A549 (cell line): ENCODE data around the gene IFNL2. TPM values are rescaled to one million over a fixed set of nuclear protein-coding genes. Genes with fewer than 3 reads are reported as not detected.

ENCODE experiments used
- ATAC-seq, 2 experiments: fragments of 200-7000 bp in 1 of 2; fragments of >200 bp in 1 of 2; cut with Nextera tagmentation in 1 of 2; cut with Tn5 transposase in 1 of 2; 3 replicates each; pipeline versions ENCODE4 v1.8.0 to v1.9.1; 2018 to 2020; ENCODE audit warnings: mild to moderate bottlenecking in 1 of 2, moderate library complexity in 1 of 2
- CTCF ChIA-PET: fragments of 300-600 bp; sonication (Branson Sonifier 250); formaldehyde crosslinking; extraction: SDS; loops from one replicate; lab custom pipeline; 2021; ENCODE audit warnings: antibody characterized with exemption, inconsistent platforms; lab: Yijun Ruan, JAX
- POLR2A ChIA-PET: fragments of 350-600 bp; formaldehyde crosslinking; extraction: SDS; loops from one replicate; lab custom pipeline; 2021; ENCODE audit warnings: antibody characterized with exemption, inconsistent platforms; lab: Yijun Ruan, JAX
- DNase-seq, 2 experiments: peaks; one replicate each; pipeline versions ENCODE4 v3.0.0 to v3.0.0-alpha.2; 2011 to 2016; ENCODE audit warnings: low read depth in 1 of 2, low spot score in 1 of 2
- FAIRE-seq: peaks from 2 replicates; lab custom pipeline; 2011; peaks lifted over from hg19 to GRCh38; lab: Jason Lieb, UNC
- H3K27ac ChIP-seq, 2 experiments: fragments of >200 bp; sonication (Bioruptor Twin); formaldehyde crosslinking; 3 replicates each; pipeline ENCODE4 v1.5.1; 2016 to 2017
- H3K4me1 ChIP-seq: fragments of >200 bp; sonication (Bioruptor Twin); formaldehyde crosslinking; 3 replicates; pipeline ENCODE4 v1.6.1; 2016
- H3K4me2 ChIP-seq: fragments of >200 bp; sonication (Bioruptor Twin); formaldehyde crosslinking; 3 replicates; pipeline ENCODE4 v1.6.1; 2016
- H3K4me3 ChIP-seq: fragments of >200 bp; sonication (Bioruptor Twin); formaldehyde crosslinking; 3 replicates; pipeline ENCODE4 v1.5.1; 2016
- H3K9me3 ChIP-seq: fragments of >200 bp; sonication (Bioruptor Twin); formaldehyde crosslinking; 3 replicates; pipeline ENCODE4 v1.6.1; 2016
- ATOH8 ChIP-seq: fragments of 250-450 bp; sonication (Bioruptor Pico); IDR thresholded peaks from 2 replicates; pipeline ENCODE4 v1.5.0; 2020; ENCODE audit warnings: low read depth, mild to moderate bottlenecking, moderate library complexity
- BHLHE40 ChIP-seq: IDR thresholded peaks from 2 replicates; pipeline ENCODE4 v1.6.1; 2012; ENCODE audit warnings: low read depth, low read length, inconsistent platforms
- CEBPB ChIP-seq, 2 experiments: fragments of >200 bp in 1 of 2; sonication (Bioruptor Twin) in 1 of 2; formaldehyde crosslinking in 1 of 2; IDR thresholded peaks; 2 replicates each; pipeline ENCODE4 v1.6.1; 2012 to 2016
- CHD2 ChIP-seq: fragments of 150-350 bp; IDR thresholded peaks from 2 replicates; pipeline ENCODE4 v1.6.1; 2014; ENCODE audit warnings: low read length; ENCODE audit not compliant: partially characterized antibody
- E2F6 ChIP-seq: IDR thresholded peaks from 2 replicates; pipeline ENCODE4 v1.6.1; 2012; ENCODE audit warnings: low read depth, borderline replicate concordance
- ELK1 ChIP-seq: fragments of 150-350 bp; IDR thresholded peaks from 2 replicates; pipeline ENCODE4 v1.6.1; 2014; ENCODE audit warnings: low read depth, mild to moderate bottlenecking, low read length
- EP300 ChIP-seq, 2 experiments: fragments of >200 bp; sonication (Bioruptor Twin); formaldehyde crosslinking; IDR thresholded peaks; 2 replicates in 1 of 2; 3 replicates in 1 of 2; pipeline ENCODE4 v1.6.1; 2016 to 2017
- FOSL2 ChIP-seq, 2 experiments: fragments of 450-650 bp in 1 of 2; fragments of >200 bp in 1 of 2; sonication (Bioruptor Twin) in 1 of 2; formaldehyde crosslinking; IDR thresholded peaks; 2 replicates each; pipeline versions ENCODE4 v1.5.0 to v1.6.1; 2016 to 2020; ENCODE audit warnings: mild to moderate bottlenecking in 1 of 2, moderate library complexity in 1 of 2
- GATA3 ChIP-seq: IDR thresholded peaks from 2 replicates; pipeline ENCODE4 v1.6.1; 2012; ENCODE audit warnings: borderline replicate concordance
- HMGXB4 ChIP-seq: fragments of 250-450 bp; sonication (Bioruptor Pico); IDR thresholded peaks from 2 replicates; pipeline ENCODE4 v1.5.0; 2021; ENCODE audit warnings: mild to moderate bottlenecking, moderate library complexity, borderline replicate concordance
- JUNB ChIP-seq: fragments of >200 bp; sonication (Bioruptor Twin); formaldehyde crosslinking; IDR thresholded peaks from 2 replicates; pipeline ENCODE4 v1.6.1; 2016
- KDM1A ChIP-seq: fragments of 200-600 bp; sonication (generic); IDR thresholded peaks from 2 replicates; pipeline ENCODE4 v1.6.1; 2016; ENCODE audit warnings: low read depth, mild to moderate bottlenecking
- KDM5A ChIP-seq: fragments of 200-600 bp; sonication (generic); IDR thresholded peaks from 2 replicates; pipeline ENCODE4 v1.6.1; 2016; ENCODE audit warnings: antibody characterized with exemption, mild to moderate bottlenecking
- MAX ChIP-seq: IDR thresholded peaks from 2 replicates; pipeline ENCODE4 v1.6.1; 2012
- MAZ ChIP-seq: fragments of 150-350 bp; IDR thresholded peaks from 2 replicates; pipeline ENCODE4 v1.6.1; 2014; ENCODE audit warnings: antibody characterized with exemption, low read depth, low read length, borderline replicate concordance
- MYC ChIP-seq: IDR thresholded peaks from 2 replicates; pipeline ENCODE4 v1.6.1; 2012; ENCODE audit warnings: mild to moderate bottlenecking, inconsistent platforms, low read length, improper control_type of control experiment, borderline replicate concordance
- PBX3 ChIP-seq: IDR thresholded peaks from 2 replicates; pipeline ENCODE4 v1.6.1; 2012
- PHF8 ChIP-seq: fragments of 200-600 bp; sonication (generic); IDR thresholded peaks from 2 replicates; pipeline ENCODE4 v1.6.1; 2016; ENCODE audit warnings: low read depth, mild to moderate bottlenecking, antibody characterized with exemption, moderate library complexity, borderline replicate concordance
- POLR2AphosphoS2 ChIP-seq: conservative IDR thresholded peaks from 2 replicates; pipeline ENCODE4 v1.6.1; 2012; ENCODE audit warnings: low read length, improper control_type of control experiment, inconsistent platforms
- REST ChIP-seq: fragments of 200-600 bp; sonication (generic); IDR thresholded peaks from 2 replicates; pipeline ENCODE4 v1.6.1; 2016; ENCODE audit warnings: antibody characterized with exemption, mild to moderate bottlenecking, moderate library complexity
- RNF2 ChIP-seq: fragments of 200-600 bp; sonication (generic); IDR thresholded peaks from 2 replicates; pipeline ENCODE4 v1.6.1; 2016; ENCODE audit warnings: low read depth, mild to moderate bottlenecking, antibody characterized with exemption, moderate library complexity, borderline replicate concordance
- SMC3 ChIP-seq: fragments of >200 bp; sonication (Bioruptor Twin); formaldehyde crosslinking; IDR thresholded peaks from 3 replicates; pipeline ENCODE4 v1.6.1; 2018; ENCODE audit warnings: inconsistent platforms
- SREBF2 ChIP-seq: fragments of 450-650 bp; IDR thresholded peaks from 2 replicates; pipeline ENCODE4 v1.6.1; 2014; ENCODE audit warnings: mild to moderate bottlenecking, moderate library complexity
- TFCP2L1 ChIP-seq: fragments of 250-450 bp; sonication (Bioruptor Pico); IDR thresholded peaks from 2 replicates; pipeline ENCODE4 v1.5.0; 2021; ENCODE audit warnings: mild to moderate bottlenecking
- USF2 ChIP-seq: fragments of 450-650 bp; IDR thresholded peaks from 2 replicates; pipeline ENCODE4 v1.6.1; 2014; ENCODE audit warnings: antibody characterized with exemption
- ZC3H11A ChIP-seq: fragments of 450-650 bp; IDR thresholded peaks from 2 replicates; pipeline ENCODE4 v1.6.1; 2014; ENCODE audit warnings: antibody characterized with exemption, mild to moderate bottlenecking
- WGBS: methylation state at CpG from one replicate; pipeline ENCODE4 v1.1.6; 2017; ENCODE audit errors: missing lambda C conversion rate; 5-methylcytosine and 5-hydroxymethylcytosine counted together
- polyA plus RNA-seq, 4 experiments: library from polyadenylated mRNA; depleted of rRNA in 3 of 4; stranded (reverse); fragments of >200 nt; fragmentation: RNase III in 1 of 4; extraction: RNeasy Plus Mini Kit Qiagen cat#74134 plus additional on column Dnase treatment in 1 of 4; gene quantifications; 2 replicates in 3 of 4; 3 replicates in 1 of 4; pipeline ENCODE4 v1.2.3, GENCODE V29; 2011 to 2017

The IFNL2 gene
- polyA plus RNA-seq, 2 of the 4 experiments (the other 2 are of a cell fraction), result not detected

- Histone ChIP-seq H3K4me1 (no peaks in the 10 kb centered on the region; the same call in 1 of the 3 replicates), H3K4me2 (no peak overlapping the region), H3K27ac (no peak overlapping the region), H3K4me3 (no peak overlapping the region), H3K9me3 (no peaks in the 10 kb centered on the region)
- WGBS, result 73% methylated on average over 17 of the region's 17 CpGs
- peak; percentile 40 to 48; a peak in 4 of 6 replicates for ATAC-seq
- TF ChIP-seq EP300 (IDR thresholded peaks at IDR 0.05) (no peak), USF2 (no peak), FOSL2 (IDR thresholded peaks at IDR 0.05) (no peak), FOSL2 (CRISPR knock-in tag; IDR thresholded peaks at IDR 0.05) (no peak), RNF2 (no peak), MAX (no peak), TFCP2L1 (CRISPR knock-in tag) (no peak), PHF8 (no peak), CEBPB (IDR thresholded peaks at IDR 0.05) (no peak), ZC3H11A (no peak), POLR2AphosphoS2 (no peak), GATA3 (no peak), SREBF2 (no peak), KDM5A (no peak), JUNB (no peak), ATOH8 (CRISPR knock-in tag) (no peak), CHD2 (no peak)
- ChIA-PET CTCF (interaction anchor here (0.6 to 1.2 kb wide), 4 partner anchors 13 to 235 kb away, joined by 3 to 4 read pairs (median 4); partner anchors contain the start of gene EID2B), POLR2A (no interaction called here)
- no peak for DNase-seq
- no peak for FAIRE-seq
Measured at GRCh38 chr19:39297931-39298634, 29.9 kb downstream of the IFNL2 start.

- no peak for FAIRE-seq
- no peak overlapping the region for H3K4me2 ChIP-seq
- no peaks in the 10 kb centered on the region for H3K9me3 ChIP-seq
- no peak for ATAC-seq
- 82% methylated on average over 9 of the region's 9 CpGs for WGBS
- DNase-seq, result no peak
- no peak overlapping the region for H3K27ac ChIP-seq
- POLR2A ChIA-PET, result no interaction called here
- CTCF ChIA-PET, result interaction anchor here (0.6 to 1.8 kb wide), 4 partner anchors 10 to 67 kb away, joined by 3 to 4 read pairs (median 4); no protein-coding TSS in a partner anchor
- no peak overlapping the region for H3K4me3 ChIP-seq
- peaks cover 6% of the 10 kb centered on the region for H3K4me1 ChIP-seq
- TF ChIP-seq MAZ (no peak), KDM1A (no peak), MYC (no peak), REST (no peak), HMGXB4 (CRISPR knock-in tag) (no peak), E2F6 (no peak), BHLHE40 (no peak), ELK1 (no peak), PBX3 (no peak), GATA3 (no peak), SMC3 (no peak)
Measured at GRCh38 chr19:39299404-39299803, 31.2 kb downstream of the IFNL2 start.
